Kidney (tissue), 14 donors: Measurements from ENCODE around the gene MYH7B. TPM values are rescaled to one million over a fixed set of nuclear protein-coding genes. Genes with fewer than 3 reads are reported as not detected.
A peak's percentile ranks its signal among the peaks of the same experiment; 100 is the strongest.

Experiments
- DNase-seq, 5 donors: peaks; one replicate each; pipeline ENCODE4 v3.0.0-alpha.2; 2013 to 2020
- FAIRE-seq: peaks from 2 replicates; lab custom pipeline; 2012; peaks lifted over from hg19 to GRCh38; lab: Jason Lieb, UNC
- H3K27ac ChIP-seq, 2 donors: one replicate each; pipeline ENCODE4 v1.7.0; 2013; ENCODE audit warnings: low read depth in 2 of 2, low read length in 2 of 2, inconsistent platforms in 1 of 2
- H3K27me3 ChIP-seq: one replicate; pipeline ENCODE4 v1.7.1; 2013; ENCODE audit warnings: low read length, inconsistent platforms; ENCODE audit not compliant: control insufficient read depth, insufficient read depth
- H3K36me3 ChIP-seq, 3 donors: one replicate each; pipeline versions ENCODE4 v1.7.0 to v1.7.1; 2013; ENCODE audit warnings: low read length in 3 of 3, control low read depth in 1 of 3, inconsistent platforms in 1 of 3; ENCODE audit not compliant: insufficient read depth in 3 of 3, control insufficient read depth in 2 of 3
- H3K4me1 ChIP-seq, 3 donors: one replicate each; pipeline versions ENCODE4 v1.7.0 to v1.7.1; 2013; ENCODE audit warnings: low read length in 3 of 3, inconsistent platforms in 1 of 3, low read depth in 1 of 3; ENCODE audit not compliant: control insufficient read depth in 2 of 3, insufficient read depth in 2 of 3
- H3K4me3 ChIP-seq, 3 donors: one replicate each; pipeline versions ENCODE4 v1.7.0 to v1.8.1; 2013; ENCODE audit warnings: low read length in 3 of 3, control low read depth in 1 of 3, inconsistent platforms in 1 of 3
- H3K9ac ChIP-seq, 3 donors: one replicate each; pipeline versions ENCODE4 v1.7.0 to v1.7.1; 2013; ENCODE audit warnings: low read length in 3 of 3, control low read depth in 1 of 3, inconsistent platforms in 1 of 3
- H3K9me3 ChIP-seq, 3 donors: one replicate each; pipeline versions ENCODE4 v1.7.0 to v1.7.1; 2013; ENCODE audit warnings: low read length in 3 of 3, control low read depth in 1 of 3, inconsistent platforms in 1 of 3; ENCODE audit not compliant: control insufficient read depth in 2 of 3, insufficient read depth in 1 of 3
- CTCF ChIP-seq: IDR thresholded peaks from 3 replicates; pipeline ENCODE4 v1.5.1; 2012; ENCODE audit warnings: mild to moderate bottlenecking, moderate library complexity, borderline replicate concordance; ENCODE audit not compliant: insufficient read depth; ENCODE audit errors: extremely low read depth
- intact Hi-C: fragments of 100-400 bp; cut with DNase I; formaldehyde crosslinking; loops from one replicate; pipeline ENCODE4 v1.11.1; 2022
- polyA plus RNA-seq: library from polyadenylated mRNA; stranded (reverse); fragments of 350-450 nt; fragmentation: Illumina TruSeq; extraction: RNeasy Lipid Tissue Mini Kit (QIAGEN cat#74804); gene quantifications from one replicate; pipeline ENCODE4 v1.2.3, GENCODE V29; 2014; ENCODE audit warnings: low read depth, low replicate concordance; ENCODE audit not compliant: insufficient read depth
- total RNA-seq: library from RNA; stranded (reverse); fragmentation: NEBNext Ultra II Directional; extraction: Animal tissue kit (Norgen Biotek cat#: 25700); gene quantifications from one replicate; pipeline ENCODE4 v1.2.1, GENCODE V29; 2021
- donor health status: control.
- donor health status: control.
- donor health status: control.
- donor health status: control.
- donor health status: control.
- donor health status: DM: yes; HTN: yes; CAD: no.
- donor health status: Normal renal cell carcinoma (clear cell type).

Gene MYH7B
- total and polyA plus RNA-seq, 2 donors from 2014 or later: 0.76 to 3.7 TPM

DNA sequence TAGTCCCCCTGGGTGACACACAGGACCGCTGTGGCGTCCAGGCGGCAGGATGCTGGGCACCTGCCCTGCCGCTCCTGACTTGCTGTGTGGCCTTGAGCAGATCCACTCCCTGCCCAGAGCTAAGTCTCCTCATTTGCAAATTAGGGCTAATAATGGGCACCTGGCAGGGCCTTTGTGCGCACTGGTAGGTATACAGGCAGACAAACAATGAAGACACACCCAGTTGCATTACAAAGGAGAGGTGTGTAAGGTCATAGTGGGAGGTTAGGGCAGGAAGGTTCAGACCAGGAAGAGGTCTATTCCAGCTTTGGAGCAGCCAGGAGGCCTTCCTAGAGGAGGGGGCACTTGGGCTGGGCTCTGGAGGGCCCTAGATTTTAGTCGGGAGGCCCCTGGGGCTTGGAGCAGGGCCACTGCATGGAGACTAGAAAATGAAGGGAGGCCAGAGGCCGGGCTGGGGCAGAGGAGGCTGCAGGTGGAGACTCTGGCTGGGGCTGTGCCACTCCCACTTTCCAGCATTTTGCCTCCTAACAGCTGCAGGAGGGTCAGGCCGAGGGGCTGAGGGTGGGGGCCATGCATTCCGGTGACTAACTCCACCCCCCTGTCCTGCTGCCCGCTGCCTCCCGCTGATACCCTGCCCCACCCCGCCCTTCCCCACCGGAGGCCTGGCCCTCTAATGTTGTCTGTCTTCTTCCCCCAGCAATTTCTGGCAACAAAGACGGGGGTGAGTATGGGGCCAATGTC is 28.5 kb downstream of the MYH7B start:
- intact Hi-C loops: no loop called here
- H3K9me3 ChIP-seq: no peaks in the 10 kb centered on the region
- no peak overlapping the region for H3K9ac ChIP-seq
- no peak overlapping the region for H3K4me3 ChIP-seq
- H3K27ac ChIP-seq: no peak overlapping the region
- DNase-seq (peak in 1 of 5 donors; percentile 69), FAIRE-seq (no peak)
- no peak for TF ChIP-seq CTCF
- no peaks in the 10 kb centered on the region for H3K27me3 ChIP-seq
- peaks cover 0 to 5% (median 2%) of the 10 kb centered on the region in 3 donors for H3K4me1 ChIP-seq
- no peaks in the 10 kb centered on the region for H3K36me3 ChIP-seq

- H3K27ac ChIP-seq: no peak overlapping the region
- H3K4me3 ChIP-seq: no peak overlapping the region
- peaks cover 0 to 5% (median 2%) of the 10 kb centered on the region in 3 donors for H3K4me1 ChIP-seq
- no peaks in the 10 kb centered on the region for H3K9me3 ChIP-seq
- H3K36me3 ChIP-seq: no peaks in the 10 kb centered on the region
- FAIRE-seq: no peak
- TF ChIP-seq CTCF: no peak
- peak in 1 of 5 donors; percentile 60 for DNase-seq
- no peaks in the 10 kb centered on the region for H3K27me3 ChIP-seq
- H3K9ac ChIP-seq: no peak overlapping the region
- intact Hi-C loops: no loop called here
Measured at GRCh38 chr20:34984756-34985261, 29.1 kb downstream of the MYH7B start.

DNA sequence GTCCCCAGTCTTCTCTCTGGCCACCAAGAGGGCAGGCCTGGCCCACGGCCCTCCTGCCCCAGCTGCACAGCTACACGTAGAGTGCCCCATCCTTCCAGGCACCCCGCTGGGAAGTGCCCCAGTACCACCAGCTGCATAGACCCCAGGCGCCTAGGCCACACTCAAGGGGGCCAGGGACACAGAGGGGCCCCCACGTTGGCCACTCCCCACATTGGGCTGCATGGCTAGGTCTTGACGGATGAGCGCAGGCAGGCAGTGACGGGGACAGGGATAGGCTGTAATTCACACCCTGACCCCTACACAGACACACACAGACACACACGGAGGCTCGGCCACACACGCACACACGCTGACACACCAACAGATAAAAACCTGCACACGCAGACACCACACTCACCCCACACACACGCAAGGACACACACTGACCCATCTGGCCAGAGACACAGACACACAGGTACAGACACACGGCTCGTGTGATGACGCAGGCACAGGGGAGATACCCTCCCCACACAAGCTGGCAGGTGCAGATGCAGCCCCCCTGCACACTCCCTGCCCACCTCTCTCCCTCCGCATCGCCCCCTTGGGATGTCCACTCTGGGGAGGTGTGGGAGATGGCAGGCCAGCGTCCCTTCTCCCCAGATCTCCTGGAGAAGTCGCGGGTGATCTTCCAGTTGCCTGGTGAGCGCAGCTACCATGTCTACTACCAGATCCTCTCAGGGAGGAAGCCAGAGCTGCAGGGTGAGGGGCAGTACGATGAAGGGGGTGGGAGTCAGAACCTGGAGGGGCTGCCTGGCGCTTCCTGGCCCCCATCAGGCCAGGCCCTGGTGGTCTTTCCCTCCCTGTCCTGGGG is 30.0 kb downstream of the MYH7B start:
- no peak for FAIRE-seq
- intact Hi-C loops: no loop called here
- H3K9ac ChIP-seq: no peak overlapping the region

More for the DNA sequence above, 30.0 kb downstream of the MYH7B start:
- no peak overlapping the region for H3K27ac ChIP-seq
- peak in 1 of 5 donors; percentile 62 for DNase-seq
- H3K36me3 ChIP-seq: no peaks in the 10 kb centered on the region
- no peak for TF ChIP-seq CTCF
- no peak overlapping the region for H3K4me3 ChIP-seq
- no peaks in the 10 kb centered on the region for H3K27me3 ChIP-seq
- peaks cover 0 to 5% (median 2%) of the 10 kb centered on the region in 3 donors for H3K4me1 ChIP-seq
- H3K9me3 ChIP-seq: no peaks in the 10 kb centered on the region
